GM12864 (cell line): ENCODE results near the gene NEO1.
"Not testable (repeated sequence)": the region's sequence is repeated elsewhere in the genome, so short reads cannot be mapped to it uniquely, and the experiment has no call there.

Experiments
- DNase-seq: peaks from one replicate; pipeline ENCODE4 v3.0.0-alpha.2; 2011; ENCODE audit warnings: low read depth
- H3K4me3 ChIP-seq: 2 replicates; pipeline ENCODE4 v1.5.1; 2011; ENCODE audit warnings: mild to moderate bottlenecking, low read depth, low read length, control low read depth
- CTCF ChIP-seq: IDR thresholded peaks from 2 replicates; pipeline ENCODE4 v1.5.1; 2011; ENCODE audit warnings: low read depth, mild to moderate bottlenecking, moderate library complexity, low read length, control low read depth, inconsistent platforms; ENCODE audit errors: missing control alignments

The NEO1 gene

DNA sequence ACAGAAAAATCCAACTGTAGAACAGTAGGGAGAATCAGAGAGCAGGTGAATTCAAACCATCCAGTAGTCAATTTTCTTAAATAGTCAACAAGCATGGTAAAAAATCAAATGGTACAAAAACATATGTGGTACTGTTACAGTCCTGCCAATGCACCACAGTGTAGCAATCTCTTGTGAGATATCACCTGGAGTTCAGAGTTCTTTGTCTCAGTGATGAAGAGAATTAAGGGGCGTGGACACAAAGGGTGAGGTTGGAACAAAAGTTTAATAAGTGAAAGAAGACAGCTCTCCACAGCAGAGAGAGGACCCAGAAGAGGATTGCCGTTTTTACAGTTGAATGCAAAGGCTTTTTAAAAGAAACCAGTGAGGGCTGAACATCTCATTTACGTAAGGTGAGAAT lies 113.2 kb downstream of the NEO1 start:
- TF ChIP-seq CTCF = no peak
- no peak overlapping the region for H3K4me3 ChIP-seq
- no peak for DNase-seq

DNA sequence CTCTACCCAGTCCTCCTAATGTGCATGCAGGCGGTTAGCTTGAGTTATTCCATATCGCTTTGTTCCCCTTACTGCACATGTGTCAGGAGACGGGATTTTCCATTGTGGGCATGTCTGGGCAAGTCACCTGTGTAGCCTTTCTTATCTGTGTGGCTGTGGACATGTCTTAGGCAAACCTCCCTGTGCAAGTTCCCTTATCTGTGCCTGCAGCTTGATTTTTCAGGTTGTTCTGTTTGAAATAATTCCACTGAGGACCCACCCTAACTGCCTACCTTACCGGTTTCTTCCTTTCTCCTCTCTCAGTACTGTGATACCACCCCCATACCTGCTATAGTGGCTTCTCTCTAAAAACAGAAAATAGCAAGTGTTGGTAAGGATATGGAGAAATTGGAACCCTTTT lies 113.6 kb downstream of the NEO1 start:
- TF ChIP-seq CTCF = no peak
- no peak overlapping the region for H3K4me3 ChIP-seq
- DNase-seq = no peak

DNA sequence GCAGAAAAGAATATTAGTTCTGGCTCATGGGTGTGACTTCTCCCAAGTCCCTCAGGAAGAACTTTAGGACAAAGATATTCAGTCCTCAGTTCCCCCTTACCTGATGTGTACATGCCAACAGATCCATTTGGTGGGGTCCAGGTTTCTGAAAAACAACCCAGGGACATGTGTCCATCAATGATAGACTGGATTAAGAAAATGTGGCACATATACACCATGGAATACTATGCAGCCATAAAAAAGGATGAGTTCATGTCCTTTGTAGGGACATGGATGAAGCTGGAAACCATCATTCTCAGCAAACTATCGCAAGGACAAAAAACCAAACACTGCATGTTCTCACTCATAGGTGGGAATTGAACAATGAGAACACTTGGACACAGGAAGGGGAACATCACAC lies 114.4 kb downstream of the NEO1 start:
- H3K4me3 ChIP-seq, DNase-seq: not testable (repeated sequence)

DNA sequence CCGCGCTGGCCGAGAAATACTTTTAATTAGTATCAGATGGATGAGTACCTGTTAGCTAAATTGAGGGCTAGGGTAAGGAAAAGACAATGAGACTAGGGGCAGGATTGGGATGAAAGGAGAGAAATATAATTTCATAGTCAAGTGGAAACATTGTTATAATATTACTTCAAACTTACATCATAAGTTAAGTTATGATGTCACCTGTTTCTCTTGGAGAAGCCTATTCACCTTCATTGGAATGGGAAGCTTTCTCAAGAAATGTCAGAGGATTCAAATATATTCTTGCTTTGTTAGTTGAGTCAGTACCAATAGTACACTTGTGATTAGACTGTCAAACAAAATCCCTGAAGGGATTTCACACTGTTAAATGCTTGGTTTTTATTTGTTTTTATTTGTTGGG lies 116.2 kb downstream of the NEO1 start:
- no peak for DNase-seq
- H3K4me3 ChIP-seq = no peak overlapping the region
- no peak for TF ChIP-seq CTCF

DNA sequence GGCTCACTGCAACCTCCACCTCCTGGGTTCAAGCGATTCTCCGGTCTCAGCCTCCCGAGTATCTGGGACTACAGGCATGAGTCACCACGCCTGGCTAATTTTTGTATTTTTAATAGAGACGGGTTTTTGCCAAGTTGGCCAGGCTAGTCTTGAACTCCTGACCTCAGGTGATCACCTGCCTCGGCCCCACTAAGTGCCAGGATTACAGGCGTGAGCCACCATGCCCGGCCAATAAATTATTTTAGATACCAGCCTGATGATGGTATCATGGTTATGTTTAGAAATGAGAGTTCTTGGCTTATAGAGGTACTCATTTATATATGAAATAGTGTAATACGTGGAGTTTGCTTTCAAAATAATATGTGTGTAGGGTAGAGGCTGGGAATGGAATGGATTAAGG lies 119.4 kb downstream of the NEO1 start:
- TF ChIP-seq CTCF = no peak
- DNase-seq = no peak
- H3K4me3 ChIP-seq = no peak overlapping the region

- no peak for DNase-seq
- TF ChIP-seq CTCF = no peak
Measured at GRCh38 chr15:73172508-73172907, 120.2 kb downstream of the NEO1 start.

DNA sequence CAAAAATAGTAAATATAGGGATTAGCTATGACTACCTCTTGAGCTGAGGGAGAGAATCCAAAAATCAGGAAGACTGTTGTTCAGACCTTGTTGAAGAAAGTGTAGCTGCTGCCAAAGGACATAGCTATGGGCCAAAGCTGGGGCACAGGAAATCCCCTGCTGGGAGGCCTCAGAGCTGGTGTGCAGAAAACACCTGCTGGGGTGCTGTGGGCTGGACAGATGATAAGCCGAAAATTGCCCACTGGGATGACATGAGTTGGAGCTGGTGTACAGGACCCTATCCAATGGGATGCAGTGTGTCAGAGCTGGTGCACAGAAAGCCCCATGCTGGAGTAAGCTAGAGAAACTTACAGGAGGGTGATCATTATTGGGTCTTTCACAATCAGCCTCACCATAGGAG lies 121.9 kb downstream of the NEO1 start:
- no peak overlapping the region for H3K4me3 ChIP-seq
- DNase-seq = no peak
- TF ChIP-seq CTCF = no peak

More at GRCh38 chr15:73172508-73172907, 120.2 kb downstream of the NEO1 start:
- H3K4me3 ChIP-seq = no peak overlapping the region

GRCh38 chr15:73175382-73175781 lies 123.1 kb downstream of the NEO1 start:
- TF ChIP-seq CTCF = no peak
- no peak overlapping the region for H3K4me3 ChIP-seq

More at GRCh38 chr15:73175382-73175781, 123.1 kb downstream of the NEO1 start:
- DNase-seq = no peak
